ENCODE data around the gene ROR2. TPM values are rescaled to one million over a fixed set of nuclear protein-coding genes. Genes with fewer than 3 reads are reported as not detected.

ROR2 gene
- total and polyA plus RNA-seq, 4 donors, result 2.7 to 32.3 (median 9.2) TPM

DNA sequence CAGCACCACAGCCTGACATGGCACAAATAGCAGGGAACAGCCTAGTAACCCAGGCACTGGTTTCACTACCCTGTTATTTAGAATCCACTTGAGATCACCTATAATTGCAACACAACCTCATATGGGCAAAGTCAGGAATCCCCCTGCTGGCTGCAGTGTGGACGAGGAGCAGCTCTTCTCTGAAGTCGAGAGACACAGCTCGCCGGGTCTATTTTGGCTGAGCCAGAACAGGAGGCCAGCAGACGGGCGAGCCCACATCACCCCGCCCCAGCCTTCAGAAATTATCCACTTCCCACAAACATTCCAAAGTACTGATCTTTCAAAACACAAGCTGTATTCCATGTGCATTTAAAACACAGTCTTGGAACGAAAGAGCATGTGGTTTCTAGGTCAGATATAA lies 179.0 kb downstream of the ROR2 start:
- TF ChIP-seq, protein P1, sequence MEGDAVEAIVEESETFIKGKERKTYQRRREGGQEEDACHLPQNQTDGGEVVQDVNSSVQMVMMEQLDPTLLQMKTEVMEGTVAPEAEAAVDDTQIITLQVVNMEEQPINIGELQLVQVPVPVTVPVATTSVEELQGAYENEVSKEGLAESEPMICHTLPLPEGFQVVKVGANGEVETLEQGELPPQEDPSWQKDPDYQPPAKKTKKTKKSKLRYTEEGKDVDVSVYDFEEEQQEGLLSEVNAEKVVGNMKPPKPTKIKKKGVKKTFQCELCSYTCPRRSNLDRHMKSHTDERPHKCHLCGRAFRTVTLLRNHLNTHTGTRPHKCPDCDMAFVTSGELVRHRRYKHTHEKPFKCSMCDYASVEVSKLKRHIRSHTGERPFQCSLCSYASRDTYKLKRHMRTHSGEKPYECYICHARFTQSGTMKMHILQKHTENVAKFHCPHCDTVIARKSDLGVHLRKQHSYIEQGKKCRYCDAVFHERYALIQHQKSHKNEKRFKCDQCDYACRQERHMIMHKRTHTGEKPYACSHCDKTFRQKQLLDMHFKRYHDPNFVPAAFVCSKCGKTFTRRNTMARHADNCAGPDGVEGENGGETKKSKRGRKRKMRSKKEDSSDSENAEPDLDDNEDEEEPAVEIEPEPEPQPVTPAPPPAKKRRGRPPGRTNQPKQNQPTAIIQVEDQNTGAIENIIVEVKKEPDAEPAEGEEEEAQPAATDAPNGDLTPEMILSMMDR (IDR thresholded peaks at IDR 0.05; ENCODE audit: control extremely low read depth, extremely low read depth), result no peak

DNA sequence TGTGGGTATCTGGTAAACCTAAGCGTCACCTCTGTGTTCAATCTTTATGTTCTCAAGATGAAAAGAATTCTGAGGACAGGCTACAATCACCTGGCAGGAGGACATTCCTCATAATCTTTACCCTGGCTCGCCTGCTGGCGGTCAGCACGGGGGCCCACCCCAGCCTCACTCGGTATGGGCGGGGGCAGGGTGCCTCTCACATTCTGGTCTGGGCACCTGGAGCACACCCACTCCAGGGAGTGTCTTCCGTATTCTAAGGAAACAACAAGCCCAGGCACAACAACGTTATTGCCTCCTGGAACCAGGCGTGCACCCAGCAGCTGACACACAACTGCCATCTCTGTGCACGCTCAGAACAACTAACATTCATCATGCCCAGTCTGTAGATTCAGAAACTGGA lies 179.8 kb downstream of the ROR2 start:
- no peak for ATAC-seq (ENCODE audit: insufficient read depth, low FRiP score)
- DNase-seq, result no peak
- H3K27me3 ChIP-seq (ENCODE audit: control insufficient read depth in 3 of 3, insufficient read depth in 3 of 3, low read length in 2 of 3), result no peaks in the 10 kb centered on the region
- no peak overlapping the region for H3K4me3 ChIP-seq
- 79 to 82% methylated on average over 10 of the region's 10 CpGs for WGBS, 2 donors
- H3K36me3 ChIP-seq (ENCODE audit: control insufficient read depth in 4 of 4, insufficient read depth in 4 of 4, low read length in 4 of 4), result peaks cover 0 to 2% (median 0%) of the 10 kb centered on the region in 4 donors
- H3K27ac ChIP-seq (ENCODE audit: low read depth in 1 of 2, low read length in 1 of 2), result no peak overlapping the region
- no peak overlapping the region for H3K9ac ChIP-seq (ENCODE audit: insufficient read depth in 1 of 2, low read length in 2 of 2)
- peaks cover 0 to 36% (median 9%) of the 10 kb centered on the region in 5 donors for H3K4me1 ChIP-seq (ENCODE audit: control insufficient read depth in 5 of 5, insufficient read depth in 5 of 5, low read length in 5 of 5)
- H3K9me3 ChIP-seq (ENCODE audit: control insufficient read depth in 4 of 4, insufficient read depth in 3 of 4, low read length in 3 of 4), result no peaks in the 10 kb centered on the region
- TF ChIP-seq, protein P1 (IDR thresholded peaks at IDR 0.05; ENCODE audit: control extremely low read depth, extremely low read depth), result no peak

More for the DNA sequence above, 179.0 kb downstream of the ROR2 start:
- peak; percentile 70 to 74 (median 73) for DNase-seq
- no peak overlapping the region for H3K27ac ChIP-seq (ENCODE audit: low read depth in 1 of 2, low read length in 1 of 2)
- ATAC-seq (ENCODE audit: insufficient read depth, low FRiP score), result peak; percentile 69
- no peaks in the 10 kb centered on the region for H3K27me3 ChIP-seq (ENCODE audit: control insufficient read depth in 3 of 3, insufficient read depth in 3 of 3, low read length in 2 of 3)
- H3K9me3 ChIP-seq (ENCODE audit: control insufficient read depth in 4 of 4, insufficient read depth in 3 of 4, low read length in 3 of 4), result no peaks in the 10 kb centered on the region
- no peaks in the 10 kb centered on the region for H3K36me3 ChIP-seq (ENCODE audit: control insufficient read depth in 4 of 4, insufficient read depth in 4 of 4, low read length in 4 of 4)
- WGBS, 2 donors, result 36 to 77% methylated on average over 8 of the region's 8 CpGs
- H3K4me3 ChIP-seq, result no peak overlapping the region
- H3K4me1 ChIP-seq (ENCODE audit: control insufficient read depth in 5 of 5, insufficient read depth in 5 of 5, low read length in 5 of 5), result peaks cover 0 to 43% (median 9%) of the 10 kb centered on the region in 5 donors
- H3K9ac ChIP-seq (ENCODE audit: insufficient read depth in 1 of 2, low read length in 2 of 2), result peak overlapping the region in 1 of 2 donors; percentile 2

DNA sequence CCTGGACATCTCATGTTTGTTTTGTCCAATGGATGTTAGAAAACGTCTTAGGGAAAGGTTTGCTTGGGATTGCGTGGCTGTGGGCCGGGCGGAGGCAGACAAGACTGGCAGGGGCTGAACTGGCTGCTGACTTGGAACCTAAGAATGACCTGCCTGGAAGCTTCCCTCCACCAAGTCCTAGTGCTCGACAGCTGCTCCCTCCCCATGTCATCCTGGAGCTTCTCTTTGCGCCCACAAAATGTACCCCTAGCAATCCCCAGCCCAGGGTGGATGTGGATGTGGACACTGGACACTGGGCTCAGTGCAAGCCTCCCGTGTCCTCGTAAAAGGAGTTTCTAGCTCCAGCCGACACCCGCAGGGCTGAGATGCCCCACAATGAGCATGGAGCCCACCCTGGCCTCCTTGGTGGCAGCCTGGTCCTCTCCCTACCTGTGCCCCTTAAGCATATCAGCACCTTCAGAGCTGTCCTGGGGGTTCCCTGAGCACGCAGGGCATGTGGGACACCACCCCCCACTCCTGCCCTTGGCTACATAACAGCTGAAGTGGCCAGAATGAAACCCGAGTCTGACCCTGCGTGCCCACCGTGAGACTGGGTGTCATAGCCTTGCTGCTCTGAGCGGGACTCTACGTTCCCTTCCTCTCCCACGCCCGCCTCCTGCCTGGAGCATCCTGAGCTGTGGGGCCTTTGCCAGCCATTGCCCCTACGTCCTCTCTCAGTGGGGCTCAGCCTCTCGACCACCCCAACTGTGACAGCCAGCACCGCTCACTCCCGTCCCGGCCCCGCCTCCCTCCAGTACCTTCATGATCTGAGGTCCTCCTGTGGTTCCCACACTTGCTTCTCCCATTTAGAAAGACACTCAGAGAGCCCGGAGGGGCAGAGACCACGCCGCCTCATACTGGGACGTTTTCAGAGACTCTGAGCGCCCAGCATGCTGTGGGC lies 180.8 kb downstream of the ROR2 start:
- TF ChIP-seq, protein P1 (IDR thresholded peaks at IDR 0.05; ENCODE audit: control extremely low read depth, extremely low read depth), result no peak
- ATAC-seq (ENCODE audit: insufficient read depth, low FRiP score) (no peak), DNase-seq (no peak)
- WGBS, 2 donors, result 89 to 94% methylated on average over 29 of the region's 29 CpGs
- Histone ChIP-seq H3K27ac (ENCODE audit: low read depth in 1 of 2, low read length in 1 of 2) (no peak overlapping the region), H3K4me1 (ENCODE audit: control insufficient read depth in 5 of 5, insufficient read depth in 5 of 5, low read length in 5 of 5) (peaks cover 0 to 36% (median 9%) of the 10 kb centered on the region in 5 donors), H3K9ac (ENCODE audit: insufficient read depth in 1 of 2, low read length in 2 of 2) (no peak overlapping the region), H3K27me3 (ENCODE audit: control insufficient read depth in 3 of 3, insufficient read depth in 3 of 3, low read length in 2 of 3) (no peaks in the 10 kb centered on the region), H3K4me3 (no peak overlapping the region), H3K36me3 (ENCODE audit: control insufficient read depth in 4 of 4, insufficient read depth in 4 of 4, low read length in 4 of 4) (peaks cover 0 to 4% (median 0%) of the 10 kb centered on the region in 4 donors), H3K9me3 (ENCODE audit: control insufficient read depth in 4 of 4, insufficient read depth in 3 of 4, low read length in 3 of 4) (no peaks in the 10 kb centered on the region)

Measured in lung (tissue), 12 donors.